ENCODE measurements around the gene FAM3C. TPM values are rescaled to one million over a fixed set of nuclear protein-coding genes. Genes with fewer than 3 reads are reported as not detected.

The FAM3C gene
- total RNA-seq, 2 donors from 2014 or later, result 46.3 to 57.7 TPM

DNA sequence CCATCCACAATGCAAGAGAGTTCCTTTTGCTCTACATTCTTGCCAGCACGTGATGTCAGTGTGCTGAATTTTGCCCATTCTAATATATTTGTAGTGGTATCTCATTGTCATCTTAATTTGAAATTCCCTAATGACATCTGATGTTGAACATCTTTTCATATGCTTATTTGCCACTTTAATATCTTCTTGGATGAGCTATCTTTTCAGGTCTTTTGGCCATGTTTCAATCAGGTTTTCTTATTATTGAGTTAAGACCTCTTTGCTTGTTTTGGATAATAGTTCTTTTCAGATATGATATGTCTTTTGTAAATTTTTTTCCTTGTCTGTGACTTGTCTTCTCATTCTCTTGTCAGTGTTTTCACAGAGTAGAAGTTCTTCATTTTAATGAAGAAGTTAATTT lies 20.4 kb upstream of the FAM3C start:
- no peak overlapping the region for H3K4me3 ChIP-seq
- no peak for DNase-seq
- no peaks in the 10 kb centered on the region for H3K9me3 ChIP-seq
- TF ChIP-seq CTCF (IDR thresholded peaks at IDR 0.05), result no peak
- intact Hi-C loops (cut with DNase I), result no loop called here
- H3K4me1 ChIP-seq, result no peaks in the 10 kb centered on the region
- no peak overlapping the region for H3K27ac ChIP-seq
- H3K27me3 ChIP-seq, result no peaks in the 10 kb centered on the region
- H3K9ac ChIP-seq (ENCODE audit: low read depth in 2 of 2, low read length in 2 of 2), result no peak overlapping the region
- H3K36me3 ChIP-seq, result no peaks in the 10 kb centered on the region

DNA sequence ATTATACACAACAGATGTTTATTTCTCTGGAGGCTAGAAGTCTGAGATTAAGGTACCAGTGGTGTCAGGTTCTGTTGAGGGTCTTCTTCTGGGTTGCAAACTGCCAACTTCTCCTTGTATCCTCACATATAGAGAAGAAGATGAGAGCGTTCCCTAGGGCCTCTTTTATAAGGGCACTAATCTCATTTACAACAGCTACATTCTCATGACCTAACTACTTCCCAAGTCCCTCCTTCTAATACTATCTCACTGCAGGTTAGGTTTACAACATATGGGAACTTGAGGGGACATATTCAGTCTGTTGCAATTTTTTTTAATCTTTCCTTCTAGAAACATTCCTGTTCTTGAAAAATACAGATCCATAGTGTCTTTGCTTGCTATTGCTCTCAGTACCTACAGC lies 18.3 kb upstream of the FAM3C start:
- no peak for DNase-seq
- no peaks in the 10 kb centered on the region for H3K36me3 ChIP-seq

GRCh38 chr7:121411597-121411979 lies 15.5 kb upstream of the FAM3C start:
- Histone ChIP-seq H3K4me3 (no peak overlapping the region), H3K36me3 (no peaks in the 10 kb centered on the region), H3K4me1 (no peaks in the 10 kb centered on the region), H3K27ac (no peak overlapping the region), H3K9ac (ENCODE audit: low read depth in 2 of 2, low read length in 2 of 2) (no peak overlapping the region), H3K9me3 (no peaks in the 10 kb centered on the region), H3K27me3 (no peaks in the 10 kb centered on the region)
- TF ChIP-seq CTCF (IDR thresholded peaks at IDR 0.05), result no peak
- no peak for DNase-seq
- intact Hi-C loops (cut with DNase I), result no loop called here

More for the DNA sequence above, 18.3 kb upstream of the FAM3C start:
- Histone ChIP-seq H3K9me3 (no peaks in the 10 kb centered on the region), H3K4me3 (no peak overlapping the region), H3K27me3 (no peaks in the 10 kb centered on the region), H3K9ac (ENCODE audit: low read depth in 2 of 2, low read length in 2 of 2) (no peak overlapping the region), H3K4me1 (no peaks in the 10 kb centered on the region), H3K27ac (no peak overlapping the region)
- intact Hi-C loops (cut with DNase I), result no loop called here
- TF ChIP-seq CTCF (IDR thresholded peaks at IDR 0.05), result no peak

GRCh38 chr7:121410829-121411596 lies 14.9 kb upstream of the FAM3C start:
- H3K9me3 ChIP-seq, result no peaks in the 10 kb centered on the region
- TF ChIP-seq CTCF (IDR thresholded peaks at IDR 0.05), result no peak
- H3K36me3 ChIP-seq, result no peaks in the 10 kb centered on the region
- H3K9ac ChIP-seq (ENCODE audit: low read depth in 2 of 2, low read length in 2 of 2), result no peak overlapping the region
- no peaks in the 10 kb centered on the region for H3K27me3 ChIP-seq
- no peaks in the 10 kb centered on the region for H3K4me1 ChIP-seq
- H3K4me3 ChIP-seq, result no peak overlapping the region
- intact Hi-C loops (cut with DNase I), result no loop called here
- no peak for DNase-seq
- H3K27ac ChIP-seq, result no peak overlapping the region

DNA sequence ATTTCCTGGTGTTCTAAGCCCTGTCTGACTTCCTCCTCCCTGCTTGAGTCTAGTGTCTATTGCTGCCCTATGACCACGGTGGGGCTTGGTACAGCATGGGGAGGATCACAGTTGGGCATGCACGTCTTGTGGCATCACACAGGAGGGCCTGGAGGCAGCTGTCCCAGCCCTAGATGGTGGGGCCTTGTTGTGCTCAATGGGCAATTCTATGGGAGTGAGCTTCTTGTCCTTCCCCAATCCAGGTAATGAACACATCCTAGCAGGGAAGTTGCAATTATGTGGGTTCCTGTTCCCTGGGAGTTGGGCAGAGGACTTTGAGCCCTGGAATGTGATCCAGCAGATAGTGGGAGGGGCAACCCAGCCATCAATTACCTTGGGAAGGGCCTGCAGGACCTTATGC lies 10.8 kb upstream of the FAM3C start:
- no peaks in the 10 kb centered on the region for H3K9me3 ChIP-seq
- no peaks in the 10 kb centered on the region for H3K27me3 ChIP-seq
- H3K4me3 ChIP-seq, result no peak overlapping the region
- peak overlapping the region; percentile 27 for H3K27ac ChIP-seq
- H3K9ac ChIP-seq (ENCODE audit: low read depth in 2 of 2, low read length in 2 of 2), result no peak overlapping the region
- DNase-seq, result peak; percentile 53
- TF ChIP-seq CTCF (IDR thresholded peaks at IDR 0.05), result no peak
- intact Hi-C loops (cut with DNase I), result no loop called here
- H3K36me3 ChIP-seq, result no peaks in the 10 kb centered on the region
- no peaks in the 10 kb centered on the region for H3K4me1 ChIP-seq
